Pulmonary artery endothelial cell (primary cell): Measurements from ENCODE around the gene EME1. TPM values are rescaled to one million over a fixed set of nuclear protein-coding genes. Genes with fewer than 3 reads are reported as not detected.

ENCODE experiments used
- DNase-seq: peaks from one replicate; pipeline ENCODE4 v3.0.0-alpha.2; 2011; ENCODE audit warnings: low read depth, low spot score
- total RNA-seq: library from RNA; depleted of rRNA; stranded (reverse); fragments of >200 nt; gene quantifications from 2 replicates; pipeline ENCODE4 v1.2.3, GENCODE V29; 2014

Gene EME1
- total RNA-seq, 1 donor from 2014 or later, result 4.6 TPM

DNA sequence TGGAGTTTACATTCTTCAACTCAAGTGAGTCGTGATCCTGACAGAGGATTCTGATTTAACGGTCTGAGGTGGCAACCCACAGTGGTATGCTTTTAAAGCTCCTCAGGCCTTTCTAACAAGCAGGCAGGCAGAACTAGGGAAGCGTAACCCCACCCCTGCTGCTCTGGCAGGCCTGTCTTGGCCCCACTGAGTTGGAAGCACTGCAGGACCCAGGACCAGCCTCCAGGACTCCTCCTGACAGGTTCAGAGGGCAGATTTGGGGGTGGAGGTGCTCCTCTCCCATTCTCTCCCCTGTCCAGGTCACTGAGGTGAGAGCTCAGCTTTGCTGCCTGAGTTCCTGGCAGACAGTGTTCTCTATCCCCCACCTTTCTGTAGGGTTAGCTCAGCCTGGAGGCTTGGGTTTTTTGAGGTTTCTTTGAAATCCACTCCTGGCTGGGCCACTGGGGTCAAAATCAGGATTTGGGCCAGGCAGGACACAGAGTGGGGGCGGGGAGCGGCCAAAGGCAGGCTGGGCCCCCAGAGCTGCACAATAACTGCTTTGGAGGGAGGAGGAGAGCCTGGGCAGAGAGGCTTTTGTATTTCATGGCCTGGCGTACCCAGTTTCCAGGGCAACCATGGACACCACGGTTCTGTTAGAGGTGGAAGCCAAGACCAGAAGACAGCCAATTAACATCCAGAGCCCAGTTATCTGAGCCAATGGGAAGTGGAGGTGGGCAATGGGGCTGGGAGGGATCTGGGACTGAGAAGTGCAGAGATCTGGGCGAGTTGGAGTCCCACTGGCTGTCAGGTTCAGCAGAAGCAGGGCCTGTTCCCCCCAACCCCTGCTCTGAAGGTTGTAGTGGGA lies 9.6 kb upstream of the EME1 start:
- no peak for DNase-seq

DNA sequence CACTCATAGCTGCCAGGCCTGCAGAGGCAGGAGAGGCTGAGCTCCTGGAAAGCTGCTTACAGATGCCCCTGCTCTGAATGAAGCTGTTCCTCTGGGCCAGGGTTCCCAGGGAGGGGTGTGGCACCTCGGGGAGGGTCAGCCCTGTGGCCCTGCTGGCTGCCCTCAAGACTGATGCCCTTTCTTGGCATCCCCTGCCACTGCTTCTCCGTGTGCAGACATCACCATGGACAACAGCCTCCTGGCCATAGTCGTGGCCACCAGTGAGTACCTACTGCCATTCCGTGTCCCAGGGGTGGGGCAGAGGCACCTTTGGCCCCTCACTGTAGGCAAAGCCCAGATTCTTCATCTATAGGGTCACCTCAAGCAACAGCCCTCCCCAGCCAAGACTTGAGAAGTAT lies 9.0 kb upstream of the EME1 start:
- no peak for DNase-seq

DNA sequence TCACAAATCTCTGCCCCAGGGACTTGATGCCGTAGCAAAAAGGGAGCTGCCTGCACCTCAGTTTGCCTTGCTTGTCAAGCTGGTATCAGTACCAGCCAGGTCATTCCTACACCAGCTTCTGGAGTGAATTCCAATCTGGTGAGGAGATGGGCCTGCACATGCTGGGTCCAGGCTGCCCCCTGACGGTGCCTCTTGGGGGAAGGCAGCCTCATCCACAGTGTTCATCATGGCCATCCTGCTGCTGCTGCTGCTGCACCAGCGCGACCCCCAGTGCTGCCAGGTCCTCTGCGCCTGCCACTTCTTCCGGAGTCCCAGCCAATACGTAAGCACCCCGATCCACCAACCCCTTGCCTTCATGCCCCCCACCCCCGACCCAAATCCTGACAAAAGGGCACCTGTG lies 8.3 kb upstream of the EME1 start:
- no peak for DNase-seq

DNA sequence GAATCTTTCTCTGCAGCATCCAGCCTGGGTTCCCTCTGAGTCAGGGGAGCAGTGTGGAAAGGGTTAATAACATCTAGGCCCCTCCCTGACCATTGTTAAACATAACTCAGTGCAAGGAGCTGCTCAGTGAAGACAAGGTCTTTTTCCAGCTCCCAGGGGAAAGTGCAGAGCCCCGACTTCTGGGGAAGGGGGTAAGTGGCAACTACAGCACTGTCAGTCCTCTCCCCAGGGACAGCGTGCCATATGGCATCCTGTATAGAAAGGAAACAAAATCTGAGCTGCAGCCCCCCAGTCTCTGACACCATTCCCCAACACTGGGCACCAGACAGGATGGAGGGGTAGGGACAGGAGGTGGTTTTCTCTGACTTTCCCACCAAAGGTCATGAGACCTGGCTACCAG lies 7.9 kb upstream of the EME1 start:
- no peak for DNase-seq

DNA sequence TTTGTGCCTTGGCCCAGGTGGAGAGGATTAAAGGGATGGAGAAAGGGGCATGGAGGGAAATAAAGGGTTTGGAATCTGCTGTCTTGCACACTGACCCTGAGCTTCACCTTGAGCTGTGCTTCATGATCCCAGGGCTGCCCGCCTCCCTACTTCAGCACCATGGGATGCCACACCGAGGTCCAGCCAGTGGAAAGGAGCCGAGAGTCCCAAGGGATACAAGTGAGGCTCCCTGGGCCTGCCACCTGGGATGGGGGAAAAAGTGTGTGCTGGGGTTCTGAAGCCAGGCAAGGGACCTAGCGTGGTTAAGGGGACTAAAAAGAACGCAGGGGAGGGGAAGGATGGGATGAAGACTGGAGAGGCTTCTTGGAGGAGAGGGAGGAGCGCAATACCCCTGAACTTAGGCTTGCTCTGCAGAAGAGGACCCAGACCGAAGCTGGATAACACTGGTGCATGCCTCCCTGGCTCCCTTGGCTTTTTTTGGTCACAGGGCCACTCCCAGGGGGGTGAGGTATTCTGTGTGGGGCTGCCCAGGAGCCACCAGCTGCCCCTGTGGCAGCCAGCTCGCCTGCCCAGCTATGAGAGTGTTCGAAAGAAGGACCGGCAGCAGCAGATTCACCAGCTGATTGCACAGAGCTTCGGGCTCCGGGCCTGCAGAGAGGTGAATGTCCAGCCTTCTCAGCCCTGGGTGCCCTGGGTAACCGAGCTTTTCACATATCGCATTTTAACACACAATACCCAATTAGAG lies 7.2 kb upstream of the EME1 start:
- DNase-seq, result no peak

DNA sequence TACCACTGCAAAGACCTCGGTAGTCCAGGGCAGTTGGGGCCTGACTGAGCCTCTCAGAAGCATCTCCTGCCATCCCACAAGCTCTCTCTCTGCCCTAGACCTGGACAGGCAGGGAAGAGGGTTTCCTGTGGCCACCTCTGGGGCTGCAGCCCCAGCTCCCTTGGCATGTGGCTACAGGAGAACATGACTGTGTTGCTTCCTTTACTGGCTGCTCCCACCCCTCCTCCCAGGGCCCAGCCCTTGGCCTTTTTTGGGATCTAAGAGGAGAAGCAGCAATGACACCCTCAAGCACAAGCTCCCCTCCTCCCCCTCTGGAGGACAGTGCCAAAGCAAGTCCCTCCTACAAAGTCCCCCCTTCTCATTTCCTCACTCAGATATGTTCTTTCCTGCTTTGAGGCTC lies 5.6 kb upstream of the EME1 start:
- no peak for DNase-seq

DNA sequence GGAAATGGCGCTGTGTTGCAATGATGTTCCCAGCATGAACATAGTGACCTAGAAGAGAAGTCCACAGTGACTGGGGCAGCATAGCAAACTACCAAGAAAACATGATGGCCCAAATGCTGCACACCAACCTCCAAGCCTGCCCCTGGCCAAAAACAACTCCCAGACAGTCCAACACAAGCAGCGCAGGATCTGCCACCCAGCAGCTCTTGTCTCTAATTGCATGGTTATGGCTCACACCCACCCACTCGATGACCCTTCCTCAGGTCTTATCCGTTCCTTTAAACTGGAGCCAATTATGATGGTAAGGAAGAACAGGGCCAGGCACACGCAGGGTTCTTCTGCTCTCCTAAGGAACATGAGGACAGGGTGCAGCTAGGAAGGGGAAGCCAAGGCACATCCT lies 3.0 kb upstream of the EME1 start:
- no peak for DNase-seq

DNA sequence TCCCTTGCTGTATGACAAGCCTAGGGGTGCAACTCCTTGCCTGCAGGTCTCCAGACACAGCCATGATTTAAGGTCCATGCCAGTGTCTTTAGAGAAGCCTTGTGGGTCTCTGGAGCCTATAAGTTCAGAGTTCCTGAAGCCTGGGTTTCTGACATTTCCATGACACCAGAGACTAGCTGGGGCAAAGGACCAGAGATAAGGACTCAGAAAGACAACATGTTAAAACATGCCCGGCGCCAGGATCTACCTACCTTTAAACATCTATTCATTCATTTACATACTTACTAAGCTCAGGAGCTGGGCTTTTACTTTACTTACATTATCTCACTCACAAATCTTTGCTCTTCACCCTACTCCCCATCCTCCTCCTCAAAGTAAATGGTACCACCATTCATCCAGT lies 1.5 kb upstream of the EME1 start:
- no peak for DNase-seq

DNA sequence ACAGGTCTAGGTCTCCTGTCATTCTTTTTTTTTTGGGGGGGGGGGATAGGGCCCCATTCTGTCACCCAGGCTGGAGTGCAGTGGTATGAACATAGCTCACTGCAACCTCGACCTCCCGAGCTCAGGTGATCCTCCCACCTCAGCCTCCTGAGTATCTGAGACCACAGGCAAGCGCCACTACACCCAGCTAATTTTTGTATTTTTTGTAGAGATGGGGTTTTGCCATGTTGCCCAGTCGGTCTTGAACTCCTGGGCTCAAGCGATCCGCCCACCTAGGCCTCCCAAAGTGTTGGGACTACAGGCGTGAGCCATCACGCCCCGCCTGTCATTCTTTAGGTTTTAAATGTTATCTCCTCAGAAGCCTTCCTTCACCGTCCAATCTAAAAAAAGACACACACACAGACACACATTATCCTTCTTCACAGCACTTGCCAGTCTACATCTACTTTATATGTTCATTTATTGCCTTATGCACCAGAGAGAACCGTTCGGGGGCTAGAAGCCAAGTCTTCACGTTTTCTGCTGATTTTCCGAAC lies 739 bp upstream of the EME1 start:
- DNase-seq, result no peak

DNA sequence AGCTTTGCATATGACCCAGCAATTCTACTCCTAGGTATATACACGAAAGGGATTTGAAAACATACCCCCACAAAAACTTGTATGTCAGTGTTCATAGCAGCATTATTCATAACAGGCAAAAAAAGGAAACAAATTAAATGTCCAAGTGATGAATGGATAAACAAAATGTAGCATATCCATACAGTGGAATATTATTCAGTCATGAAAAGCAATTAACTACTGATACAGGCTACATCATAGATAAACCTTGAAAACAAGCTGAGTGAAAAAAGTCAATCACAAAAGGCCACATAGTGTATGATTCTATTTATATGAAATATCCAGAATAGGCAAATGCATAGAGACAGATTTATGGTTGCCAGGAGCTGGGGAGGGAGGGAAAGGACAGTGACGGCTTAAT lies 676 bp downstream of the EME1 start:
- no peak for DNase-seq

DNA sequence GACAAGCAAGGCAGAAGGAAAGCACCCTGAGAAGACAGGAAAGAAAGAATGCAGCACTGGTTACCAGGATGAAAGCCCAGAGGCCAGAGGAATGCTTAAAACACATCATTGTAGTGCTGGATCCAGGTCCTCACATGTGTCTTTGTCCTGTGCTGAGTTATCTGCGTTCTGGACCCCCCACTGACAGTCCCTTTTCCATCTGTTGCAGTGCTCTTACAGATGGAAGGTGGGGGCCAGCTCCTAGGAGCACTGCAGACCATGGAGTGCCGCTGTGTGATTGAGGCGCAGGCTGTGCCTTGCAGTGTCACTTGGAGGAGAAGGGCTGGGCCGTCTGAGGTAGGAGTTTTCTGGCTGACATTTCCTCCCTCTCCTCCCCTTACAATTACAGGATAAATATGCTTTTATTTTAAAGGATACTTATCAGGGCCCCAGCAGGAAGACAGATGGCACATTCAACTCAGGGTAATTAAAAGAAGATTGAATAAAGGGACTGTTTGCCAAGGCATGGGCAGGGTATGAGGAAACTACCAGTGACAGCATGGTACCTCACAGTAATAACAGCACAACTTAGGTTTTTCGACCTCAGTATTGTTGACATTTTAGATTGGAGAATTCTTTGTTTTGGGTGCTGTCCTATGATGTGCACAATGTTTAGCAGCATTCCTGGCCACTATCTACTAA lies 3.0 kb downstream of the EME1 start:
- no peak for DNase-seq

DNA sequence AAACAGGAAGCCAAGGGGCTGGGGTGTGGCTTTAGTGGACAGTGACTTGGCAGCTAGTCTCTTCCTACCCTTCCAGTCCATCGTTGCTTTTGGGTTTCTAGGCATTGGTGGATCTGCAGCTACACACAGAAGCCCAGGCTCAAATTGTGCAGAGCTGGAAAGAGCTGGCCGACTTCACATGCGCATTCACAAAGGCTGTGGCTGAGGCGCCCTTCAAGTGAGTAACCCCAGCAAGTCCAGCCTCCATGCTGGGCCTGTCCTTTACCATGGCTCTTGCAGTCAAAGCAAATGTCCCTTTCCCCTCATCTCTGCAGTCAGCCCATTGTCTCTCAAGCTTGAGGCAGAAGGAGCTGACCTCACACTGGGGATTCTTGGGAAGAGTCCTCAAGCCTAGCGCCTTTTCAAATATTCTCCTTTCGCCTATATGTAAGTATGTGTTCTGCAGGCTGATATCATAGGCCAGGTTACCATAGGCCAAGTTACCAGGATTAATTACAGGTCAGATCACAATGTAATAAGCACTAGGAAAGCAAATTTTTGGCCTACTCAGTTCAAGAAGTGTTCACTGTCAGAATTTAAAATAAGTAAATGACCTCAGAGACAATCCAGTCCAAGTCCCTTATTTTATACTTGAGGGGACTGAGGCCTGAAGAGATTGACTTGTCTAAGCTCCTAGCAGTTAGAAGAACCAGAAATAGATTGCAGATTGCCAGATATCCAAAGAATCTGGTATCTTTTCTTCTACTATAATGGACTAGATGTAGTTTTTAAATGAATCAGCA lies 6.5 kb downstream of the EME1 start:
- DNase-seq, result no peak

DNA sequence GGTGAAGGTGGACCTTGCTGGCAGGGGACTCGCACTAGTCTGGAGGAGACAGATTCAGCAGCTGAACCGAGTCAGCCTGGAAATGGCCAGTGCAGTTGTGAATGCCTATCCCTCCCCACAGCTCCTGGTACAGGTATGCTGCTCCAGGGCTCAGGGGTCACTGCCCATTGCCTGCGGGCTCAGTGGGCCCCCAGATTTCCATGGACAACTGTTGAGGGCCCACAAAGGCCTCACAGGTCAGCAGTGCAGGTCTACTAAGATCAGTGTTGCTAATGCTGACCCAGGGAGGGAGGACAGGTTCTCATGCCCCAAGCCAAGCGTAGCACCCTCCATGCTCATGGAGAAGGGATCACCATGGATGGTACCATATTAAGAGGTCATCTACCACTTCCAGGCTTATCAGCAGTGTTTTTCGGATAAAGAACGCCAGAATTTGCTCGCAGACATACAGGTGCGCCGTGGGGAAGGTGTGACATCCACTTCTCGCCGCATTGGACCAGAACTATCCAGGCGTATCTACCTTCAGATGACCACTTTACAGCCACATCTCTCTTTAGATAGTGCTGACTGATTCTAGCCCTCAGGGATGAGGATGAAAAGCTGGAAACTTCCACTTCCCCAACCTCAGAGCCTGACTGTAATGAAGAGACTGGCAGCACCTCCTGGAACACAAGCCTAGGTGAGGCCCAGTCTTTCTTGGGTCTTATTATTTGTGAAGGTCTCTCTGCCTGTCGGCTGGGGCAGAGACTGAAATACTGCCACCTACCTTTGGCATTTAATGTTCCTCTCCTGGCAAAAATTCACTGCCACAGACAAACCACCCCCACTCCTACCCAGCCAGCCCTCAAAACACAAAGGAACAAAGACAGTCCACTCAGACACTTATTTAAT lies 7.6 kb downstream of the EME1 start:
- DNase-seq, result no peak

DNA sequence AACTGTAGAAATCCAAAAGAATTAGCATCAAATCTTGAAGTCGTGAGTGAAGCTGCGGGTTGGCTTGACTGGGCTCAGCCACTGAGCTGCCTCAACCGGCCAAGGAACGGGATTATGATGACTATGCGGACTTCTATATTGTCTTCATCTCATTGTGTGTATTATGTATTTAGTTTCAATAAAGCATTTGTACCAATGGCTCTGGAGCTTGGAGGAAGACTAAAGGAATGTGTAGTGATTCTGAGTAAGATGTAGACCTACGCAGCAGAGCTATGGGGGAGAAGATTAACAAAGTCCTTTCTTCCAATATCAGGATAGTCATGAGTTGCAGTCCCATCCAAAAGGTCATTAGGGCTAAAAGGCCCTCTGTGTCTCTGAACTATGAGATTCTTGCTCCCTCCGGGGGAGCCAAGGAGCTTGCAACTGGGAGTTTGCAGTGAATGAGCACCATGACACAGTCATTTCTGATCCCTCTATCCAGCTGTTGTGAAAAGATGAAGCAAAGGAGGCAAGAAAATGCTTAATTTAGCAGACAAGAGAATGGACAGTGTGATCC lies 8.3 kb downstream of the EME1 start:
- no peak for DNase-seq

DNA sequence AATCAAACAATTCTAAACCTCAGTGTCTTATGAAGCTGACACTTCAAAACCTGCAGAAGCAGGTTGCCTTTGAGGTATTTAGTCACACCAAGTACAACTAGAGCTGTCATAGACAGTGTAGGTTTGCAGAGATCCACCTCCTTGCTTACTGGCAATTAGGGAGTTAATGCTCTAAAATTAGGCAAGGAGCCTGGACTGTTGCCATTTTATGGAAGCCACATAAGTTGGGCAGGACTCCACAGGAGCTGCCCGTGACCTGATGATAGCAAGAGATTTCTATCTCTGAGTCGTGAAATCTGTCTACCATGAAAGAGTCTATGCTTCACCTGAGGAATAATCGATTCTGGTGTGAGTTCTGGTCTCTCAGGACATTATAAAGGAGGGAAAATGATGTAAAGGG lies 8.9 kb downstream of the EME1 start:
- DNase-seq, result no peak

DNA sequence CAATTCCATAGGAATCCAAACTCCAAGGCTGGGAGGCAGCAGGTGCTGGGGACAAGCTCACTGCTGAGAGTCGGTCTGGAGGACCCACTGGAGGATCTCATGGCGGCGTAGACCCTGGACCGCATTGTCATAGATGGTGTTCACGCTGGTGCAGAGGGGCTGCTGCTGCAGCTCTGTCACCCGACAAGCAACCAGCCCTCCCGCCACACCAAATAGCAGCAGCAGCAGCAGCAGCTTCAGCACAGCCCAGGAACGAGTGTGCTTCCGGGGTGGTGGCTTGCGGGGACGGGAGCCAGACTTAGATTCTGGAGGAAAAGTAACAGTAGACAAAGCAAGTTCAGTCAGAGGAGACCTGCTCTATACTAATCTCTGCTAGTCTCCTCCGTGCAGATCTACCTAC lies 9.9 kb downstream of the EME1 start:
- DNase-seq, result no peak

DNA sequence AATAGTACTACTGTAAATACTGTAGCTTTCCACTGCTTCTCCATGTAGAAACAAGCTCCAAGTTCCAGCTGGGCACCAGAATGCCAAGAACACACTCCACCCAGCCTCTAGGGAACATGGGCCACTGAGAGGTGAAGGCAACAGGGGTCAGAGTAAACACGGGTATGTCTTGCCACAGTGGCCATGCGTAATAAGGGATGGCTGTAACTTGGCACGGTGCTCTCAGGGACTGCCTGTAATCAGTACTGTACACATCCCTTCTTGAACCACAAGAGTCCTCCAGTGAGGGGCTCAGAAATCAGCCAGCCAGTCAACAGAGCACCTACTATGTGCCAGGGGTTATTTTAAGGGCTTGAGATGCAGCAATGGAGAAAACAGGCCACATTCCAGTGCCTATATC lies 13.5 kb downstream of the EME1 start:
- no peak for DNase-seq

DNA sequence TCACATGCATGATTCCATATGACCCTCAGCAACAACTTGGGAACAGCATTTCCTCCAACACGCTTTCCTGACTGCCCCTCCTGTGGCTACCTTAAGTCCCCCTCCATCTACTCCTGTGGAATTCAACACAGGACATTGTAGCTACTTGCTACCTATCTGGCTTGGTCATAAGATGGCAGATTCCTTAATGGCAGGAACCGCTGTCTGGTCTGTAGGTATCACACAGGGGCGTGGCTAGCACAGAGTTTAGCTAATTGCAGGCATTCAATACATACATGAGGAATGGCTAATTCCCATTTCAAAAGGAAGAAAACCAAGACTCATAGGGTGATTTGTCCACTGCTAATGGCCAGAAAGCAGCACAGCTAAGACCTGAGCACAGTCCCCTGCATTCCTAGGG lies 15.7 kb downstream of the EME1 start:
- no peak for DNase-seq

DNA sequence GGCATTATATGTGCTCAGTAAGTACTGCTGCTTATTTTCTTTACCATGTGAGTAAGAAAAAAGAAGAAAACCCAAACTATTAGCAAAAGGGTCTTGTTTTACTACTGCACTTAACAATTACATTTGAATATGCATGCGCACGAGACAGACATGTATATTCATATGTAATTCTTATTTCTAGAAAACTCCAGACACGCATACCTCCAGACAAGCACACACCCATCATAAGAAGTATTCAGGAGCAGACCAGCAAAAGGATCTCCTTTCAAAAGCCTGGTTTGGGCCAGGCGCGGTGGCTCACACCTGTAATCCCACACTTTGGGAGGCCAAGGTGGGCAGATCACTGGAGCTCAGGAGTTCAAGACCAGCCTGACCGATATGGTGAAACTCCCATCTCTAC lies 16.5 kb downstream of the EME1 start:
- no peak for DNase-seq

DNA sequence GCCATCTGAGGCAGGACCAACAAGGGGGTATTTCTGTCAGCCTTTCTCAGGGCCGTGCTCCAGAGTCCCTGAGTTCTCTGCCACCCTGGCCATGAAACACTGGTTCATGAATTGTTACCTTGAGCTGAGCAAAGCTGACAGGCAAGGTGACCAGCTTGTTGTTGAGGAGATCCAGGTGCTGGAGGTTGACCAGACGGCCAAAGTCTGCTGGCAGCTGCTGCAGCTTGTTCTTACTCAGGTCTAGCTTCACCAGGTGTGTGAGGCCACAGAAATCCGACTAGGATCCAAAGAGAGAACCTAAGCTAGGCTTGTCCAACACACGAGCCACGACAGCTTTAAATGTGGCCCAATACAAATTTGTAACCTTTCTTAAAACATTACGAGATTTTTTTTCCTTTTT lies 19.6 kb downstream of the EME1 start:
- no peak for DNase-seq
